A673 (cell line): ENCODE measurements around the gene N4BP2L1. TPM values are rescaled to one million over a fixed set of nuclear protein-coding genes. Genes with fewer than 3 reads are reported as not detected.

Source experiments
- BruUV-seq: library from RNA; stranded (reverse); fragments of 400-500 nt; replicated peaks from 2 replicates; lab custom pipeline; 2021; lab: Mats Ljungman, UMichigan
- CTCF ChIA-PET: fragments of 300-600 bp; sonication (Branson Sonifier 250); formaldehyde crosslinking; loops from one replicate; lab custom pipeline; 2022; ENCODE audit warnings: antibody characterized with exemption; lab: Charles Lee
- POLR2A ChIA-PET: fragments of 300-600 bp; sonication (Branson Sonifier 250); formaldehyde crosslinking; loops from one replicate; lab custom pipeline; 2022; ENCODE audit warnings: antibody characterized with exemption; ENCODE audit not compliant: low non-redundant PET; lab: Charles Lee
- DNase-seq: peaks from one replicate; pipeline ENCODE4 v3.0.0-alpha.2; 2015; ENCODE audit warnings: low spot score
- H3K27ac ChIP-seq: fragments of 200-600 bp; sonication (generic); 2 replicates; pipeline ENCODE4 v1.5.1; 2016; ENCODE audit warnings: mixed run types, low read depth, mild to moderate bottlenecking, mixed read lengths, antibody characterized with exemption, low read length; ENCODE audit not compliant: poor library complexity, severe bottlenecking
- H3K27me3 ChIP-seq: fragments of 200-600 bp; sonication (generic); replicated peaks from 2 replicates; pipeline ENCODE4 v1.6.1; 2017; ENCODE audit warnings: mixed run types, low read depth, mild to moderate bottlenecking, mixed read lengths, antibody characterized with exemption, low read length; ENCODE audit not compliant: insufficient read depth, poor library complexity
- H3K36me3 ChIP-seq: fragments of 200-600 bp; sonication (generic); 2 replicates; pipeline ENCODE4 v1.6.1; 2016; ENCODE audit warnings: mixed run types, mild to moderate bottlenecking, mixed read lengths, antibody characterized with exemption, low read length; ENCODE audit not compliant: insufficient read depth, poor library complexity, severe bottlenecking
- H3K4me1 ChIP-seq: fragments of 200-600 bp; sonication (generic); 2 replicates; pipeline ENCODE4 v1.6.1; 2017; ENCODE audit warnings: mixed run types, mild to moderate bottlenecking, mixed read lengths, antibody characterized with exemption, low read length; ENCODE audit not compliant: insufficient read depth, poor library complexity, severe bottlenecking
- H3K4me3 ChIP-seq: fragments of 200-600 bp; sonication (generic); 2 replicates; pipeline ENCODE4 v1.5.1; 2016; ENCODE audit warnings: low read depth, mixed run types, mild to moderate bottlenecking, mixed read lengths, low read length; ENCODE audit not compliant: poor library complexity, severe bottlenecking
- H3K9me3 ChIP-seq: fragments of 200-600 bp; sonication (generic); 2 replicates; pipeline ENCODE4 v1.6.1; 2016; ENCODE audit warnings: mixed run types, low read depth, mild to moderate bottlenecking, mixed read lengths, antibody characterized with exemption, low read length; ENCODE audit not compliant: poor library complexity, severe bottlenecking
- CTCF ChIP-seq: fragments of 300-800, 200-600 bp; sonication (generic); conservative IDR thresholded peaks from 2 replicates; pipeline ENCODE4 v1.5.1; 2017; ENCODE audit warnings: low read depth, mild to moderate bottlenecking, antibody characterized with exemption, low read length, moderate library complexity, mixed read lengths
- EZH2 ChIP-seq: fragments of 200-600 bp; sonication (generic); IDR thresholded peaks from 2 replicates; pipeline ENCODE4 v1.6.1; 2017; ENCODE audit warnings: borderline replicate concordance, low read depth, mild to moderate bottlenecking, mixed read lengths, antibody characterized with exemption, low read length; ENCODE audit not compliant: poor library complexity, severe bottlenecking
- intact Hi-C: fragments of 100-400 bp; cut with micrococcal nuclease; formaldehyde crosslinking; loops from one replicate; pipeline ENCODE4 v1.10.0; 2022; ENCODE audit not compliant: unreplicated experiment
- total RNA-seq: library from RNA; stranded (reverse); gene quantifications from 2 replicates; pipeline ENCODE4 v1.2.3, GENCODE V29; 2021

N4BP2L1 gene
- total RNA-seq, 1 experiment from 2014 or later = 0.49 TPM

- no peaks in the 10 kb centered on the region for H3K36me3 ChIP-seq
- no peak overlapping the region for H3K27ac ChIP-seq
- H3K4me1 ChIP-seq = no peaks in the 10 kb centered on the region
- intact Hi-C loops = no loop called here
- ChIA-PET POLR2A (no interaction called here), CTCF (no interaction called here)
- DNase-seq = no peak
- no TSS peak for BruUV-seq
- no peaks in the 10 kb centered on the region for H3K9me3 ChIP-seq
- no peaks in the 10 kb centered on the region for H3K27me3 ChIP-seq
- no peak for TF ChIP-seq EZH2
- TF ChIP-seq CTCF = no peak
- H3K4me3 ChIP-seq = no peak overlapping the region
Observed at GRCh38 chr13:32446220-32446619, 18.3 kb upstream of the N4BP2L1 start.

- POLR2A ChIA-PET = no interaction called here
- no TSS peak for BruUV-seq
- intact Hi-C loops = no loop called here
- Histone ChIP-seq H3K9me3 (no peaks in the 10 kb centered on the region), H3K4me1 (no peaks in the 10 kb centered on the region), H3K27me3 (no peaks in the 10 kb centered on the region), H3K27ac (no peak overlapping the region), H3K36me3 (no peaks in the 10 kb centered on the region), H3K4me3 (no peak overlapping the region)
- no peak for DNase-seq
- CTCF ChIA-PET = no interaction called here
- TF ChIP-seq EZH2 (no peak), CTCF (no peak)
Observed at GRCh38 chr13:32445461-32445860, 17.5 kb upstream of the N4BP2L1 start.

- Histone ChIP-seq H3K4me1 (no peaks in the 10 kb centered on the region), H3K9me3 (no peaks in the 10 kb centered on the region), H3K27me3 (no peaks in the 10 kb centered on the region), H3K4me3 (no peak overlapping the region), H3K36me3 (no peaks in the 10 kb centered on the region), H3K27ac (no peak overlapping the region)
- no TSS peak for BruUV-seq
- ChIA-PET POLR2A (no interaction called here), CTCF (no interaction called here)
- TF ChIP-seq EZH2 (no peak), CTCF (0 out of 2 replicates have a peak, but pooled peaks have one; percentile 24)
- DNase-seq = no peak
- intact Hi-C loops = no loop called here
Observed at GRCh38 chr13:32443111-32443510, 15.2 kb upstream of the N4BP2L1 start.
